Activated T-helper 2 cell treated with anti-CD3 and anti-CD28 coated beads, Interferon-gamma antibody, Interleukin-2, Interleukin-4, amounts not matched to agents 10 μg/mL and 5 μg/mL and 100 μg/mL, durations not matched to agents 14 hours and 24 hours and 36 hours (primary cell): ENCODE measurements around the gene APBA2. TPM values are rescaled to one million over a fixed set of nuclear protein-coding genes. Genes with fewer than 3 reads are reported as not detected.

ENCODE experiments used
- DNase-seq: peaks from one replicate; pipeline ENCODE4 v3.0.0; 2021; ENCODE audit warnings: low spot score
- H3K27ac Mint-ChIP-seq: one replicate; pipeline ENCODE4 v1.8.0; 2021; ENCODE audit warnings: mixed read lengths
- H3K27me3 Mint-ChIP-seq: one replicate; pipeline ENCODE4 v1.8.0; 2021; ENCODE audit warnings: low read depth, mixed read lengths
- H3K36me3 Mint-ChIP-seq: one replicate; pipeline ENCODE4 v1.8.0; 2021; ENCODE audit warnings: low read depth, mixed read lengths
- H3K4me1 Mint-ChIP-seq: one replicate; pipeline ENCODE4 v1.8.0; 2021; ENCODE audit warnings: low read depth, mixed read lengths
- H3K4me3 Mint-ChIP-seq: one replicate; pipeline ENCODE4 v1.8.0; 2021; ENCODE audit warnings: low read depth, mild to moderate bottlenecking, moderate library complexity, mixed read lengths
- H3K9me3 Mint-ChIP-seq: one replicate; pipeline ENCODE4 v1.8.0; 2021; ENCODE audit warnings: mixed read lengths
- intact Hi-C: fragments of 100-400 bp; cut with micrococcal nuclease; formaldehyde crosslinking; loops from one replicate; pipeline ENCODE4 v1.15.1; 2023
- total RNA-seq: library from RNA; stranded (reverse); gene quantifications from 2 replicates; pipeline ENCODE4 v1.2.3, GENCODE V29; 2022

The APBA2 gene
- total RNA-seq, 1 donor from 2014 or later, result 1.2 TPM

- H3K27me3 Mint-ChIP-seq, result peaks cover 15% of the 10 kb centered on the region
- H3K4me3 Mint-ChIP-seq, result no peak overlapping the region
- no peak overlapping the region for H3K27ac Mint-ChIP-seq
- H3K36me3 Mint-ChIP-seq, result no peaks in the 10 kb centered on the region
- DNase-seq, result no peak
- peaks cover 21% of the 10 kb centered on the region for H3K4me1 Mint-ChIP-seq
- intact Hi-C loops, result no loop called here
- H3K9me3 Mint-ChIP-seq, result no peaks in the 10 kb centered on the region
Observed at GRCh38 chr15:28892789-28893610, 7.2 kb downstream of the APBA2 start.

DNA sequence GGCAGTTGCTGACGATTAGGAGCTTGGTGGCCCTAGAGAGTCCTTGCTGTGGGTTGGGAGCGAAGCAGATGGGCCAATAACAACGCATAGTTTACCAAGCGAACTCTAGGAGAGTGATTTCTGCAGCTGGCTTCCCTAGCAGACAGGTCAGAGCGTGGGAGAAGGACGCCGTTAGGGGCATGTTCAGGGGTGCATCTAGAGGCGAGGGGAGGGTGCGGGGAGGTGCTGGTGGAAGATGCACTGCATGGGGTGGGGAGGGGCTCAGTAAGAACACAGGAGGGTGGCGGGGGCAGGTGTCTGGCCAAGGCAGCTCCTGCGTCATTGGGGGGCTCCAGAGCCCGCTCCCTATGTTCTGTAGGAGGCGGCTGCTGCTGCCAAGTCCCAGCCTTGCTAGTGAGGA is 8.9 kb downstream of the APBA2 start:
- Mint-ChIP-seq H3K4me1 (peaks cover 20% of the 10 kb centered on the region), H3K9me3 (no peaks in the 10 kb centered on the region)

GRCh38 chr15:28895146-28895545 is 9.4 kb downstream of the APBA2 start:
- no peak overlapping the region for H3K4me3 Mint-ChIP-seq
- intact Hi-C loops, result no loop called here
- H3K36me3 Mint-ChIP-seq, result no peaks in the 10 kb centered on the region
- peaks cover 14% of the 10 kb centered on the region for H3K4me1 Mint-ChIP-seq
- no peak overlapping the region for H3K27ac Mint-ChIP-seq
- no peaks in the 10 kb centered on the region for H3K9me3 Mint-ChIP-seq
- peaks cover 4% of the 10 kb centered on the region for H3K27me3 Mint-ChIP-seq
- no peak for DNase-seq

More for the DNA sequence above, 8.9 kb downstream of the APBA2 start:
- H3K27me3 Mint-ChIP-seq, result peaks cover 5% of the 10 kb centered on the region
- DNase-seq, result no peak
- no peak overlapping the region for H3K27ac Mint-ChIP-seq
- intact Hi-C loops, result no loop called here
- no peaks in the 10 kb centered on the region for H3K36me3 Mint-ChIP-seq
- H3K4me3 Mint-ChIP-seq, result no peak overlapping the region

DNA sequence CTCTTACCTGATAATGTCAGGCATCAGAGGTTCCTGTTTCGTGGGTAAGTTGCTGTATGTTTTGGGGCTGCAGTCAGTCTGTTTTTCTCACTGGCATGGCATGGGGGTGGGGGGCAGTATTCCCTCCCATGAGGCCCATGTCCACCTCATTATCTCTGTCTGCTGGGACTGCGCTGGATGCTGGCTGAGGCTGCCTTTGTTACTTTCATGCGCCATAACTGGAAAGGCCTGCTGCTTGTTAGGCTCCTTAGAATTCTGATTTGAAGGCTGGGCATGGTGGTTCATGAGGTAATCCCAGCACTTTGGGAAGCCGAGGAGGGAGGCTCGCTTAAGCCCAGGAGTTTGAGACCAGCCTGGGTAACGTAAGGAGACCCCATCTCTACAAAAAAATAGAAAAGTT is 9.8 kb downstream of the APBA2 start:
- Mint-ChIP-seq H3K4me3 (no peak overlapping the region), H3K36me3 (no peaks in the 10 kb centered on the region), H3K27me3 (peaks cover 4% of the 10 kb centered on the region), H3K4me1 (peaks cover 10% of the 10 kb centered on the region), H3K27ac (no peak overlapping the region), H3K9me3 (no peaks in the 10 kb centered on the region)
- no peak for DNase-seq
- intact Hi-C loops, result no loop called here

DNA sequence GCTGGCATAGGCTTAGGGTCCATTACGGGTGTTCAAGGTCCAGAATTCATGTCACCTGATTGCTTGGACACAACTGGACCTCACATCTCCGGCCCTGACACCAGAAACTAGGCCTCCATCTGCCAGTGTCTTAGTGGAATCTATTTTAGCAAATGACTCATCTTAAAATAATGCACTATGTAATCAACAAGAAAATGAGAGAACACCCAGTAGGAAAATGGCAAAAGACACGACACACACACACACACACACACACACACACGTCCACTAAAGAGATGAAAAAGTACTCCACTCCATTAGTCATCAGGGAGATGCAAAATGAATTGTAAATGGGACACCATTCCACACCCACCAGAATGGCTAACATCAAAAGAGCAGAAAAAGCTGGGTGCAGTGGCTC is 11.2 kb downstream of the APBA2 start:
- Mint-ChIP-seq H3K27ac (no peak overlapping the region), H3K4me3 (no peak overlapping the region), H3K27me3 (peaks cover 4% of the 10 kb centered on the region), H3K4me1 (no peaks in the 10 kb centered on the region), H3K9me3 (no peaks in the 10 kb centered on the region), H3K36me3 (no peaks in the 10 kb centered on the region)
- intact Hi-C loops, result no loop called here
- DNase-seq, result no peak

GRCh38 chr15:28897861-28898585 is 12.2 kb downstream of the APBA2 start:
- no peaks in the 10 kb centered on the region for H3K9me3 Mint-ChIP-seq
- H3K4me1 Mint-ChIP-seq, result no peaks in the 10 kb centered on the region
- no peak for DNase-seq
- H3K27me3 Mint-ChIP-seq, result peaks cover 4% of the 10 kb centered on the region
- no peaks in the 10 kb centered on the region for H3K36me3 Mint-ChIP-seq
- H3K4me3 Mint-ChIP-seq, result no peak overlapping the region
- intact Hi-C loops, result no loop called here
- H3K27ac Mint-ChIP-seq, result no peak overlapping the region

DNA sequence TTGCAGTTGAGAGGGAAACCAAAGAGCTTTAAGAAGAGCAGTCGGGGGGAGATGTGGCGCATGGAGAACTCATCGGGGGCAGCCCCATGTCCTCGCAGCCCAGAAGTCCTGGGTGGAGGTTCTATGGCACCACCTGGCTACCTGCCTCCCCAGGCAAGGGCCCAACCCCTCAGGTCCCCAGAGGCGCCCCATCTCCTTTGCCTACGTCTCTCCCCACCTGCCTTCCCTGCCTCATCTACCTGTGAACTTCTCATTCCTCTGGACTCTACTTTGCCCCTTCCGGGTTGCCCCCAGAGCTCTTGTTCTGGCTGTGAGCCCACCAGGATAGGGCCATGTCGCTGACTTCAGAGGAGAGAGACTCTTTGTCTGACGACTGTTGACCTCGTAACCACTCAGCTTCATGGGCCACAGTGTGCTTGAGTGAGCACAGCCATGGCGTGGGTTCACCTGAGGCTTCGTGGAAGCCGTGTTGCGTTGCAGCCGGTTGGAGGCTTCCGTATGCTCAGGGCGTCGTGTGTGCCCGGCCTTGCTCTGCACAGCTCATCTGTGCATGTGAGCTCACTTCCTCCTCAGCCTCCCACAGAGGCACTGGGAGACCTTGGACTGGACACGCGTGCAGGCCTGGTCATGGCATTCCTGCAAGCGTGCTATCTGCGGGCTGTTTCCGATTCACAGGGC is 13.4 kb downstream of the APBA2 start:
- Mint-ChIP-seq H3K27ac (no peak overlapping the region), H3K27me3 (peaks cover 4% of the 10 kb centered on the region), H3K4me1 (no peaks in the 10 kb centered on the region), H3K4me3 (no peak overlapping the region), H3K36me3 (no peaks in the 10 kb centered on the region), H3K9me3 (no peaks in the 10 kb centered on the region)
- DNase-seq, result no peak
- intact Hi-C loops, result no loop called here

- no peak overlapping the region for H3K27ac Mint-ChIP-seq
- no peaks in the 10 kb centered on the region for H3K9me3 Mint-ChIP-seq
- intact Hi-C loops, result no loop called here
- H3K36me3 Mint-ChIP-seq, result no peaks in the 10 kb centered on the region
- H3K27me3 Mint-ChIP-seq, result peaks cover under 1% of the 10 kb centered on the region
- no peak for DNase-seq
- no peak overlapping the region for H3K4me3 Mint-ChIP-seq
- no peaks in the 10 kb centered on the region for H3K4me1 Mint-ChIP-seq
Observed at GRCh38 chr15:28900041-28900891, 14.5 kb downstream of the APBA2 start.

DNA sequence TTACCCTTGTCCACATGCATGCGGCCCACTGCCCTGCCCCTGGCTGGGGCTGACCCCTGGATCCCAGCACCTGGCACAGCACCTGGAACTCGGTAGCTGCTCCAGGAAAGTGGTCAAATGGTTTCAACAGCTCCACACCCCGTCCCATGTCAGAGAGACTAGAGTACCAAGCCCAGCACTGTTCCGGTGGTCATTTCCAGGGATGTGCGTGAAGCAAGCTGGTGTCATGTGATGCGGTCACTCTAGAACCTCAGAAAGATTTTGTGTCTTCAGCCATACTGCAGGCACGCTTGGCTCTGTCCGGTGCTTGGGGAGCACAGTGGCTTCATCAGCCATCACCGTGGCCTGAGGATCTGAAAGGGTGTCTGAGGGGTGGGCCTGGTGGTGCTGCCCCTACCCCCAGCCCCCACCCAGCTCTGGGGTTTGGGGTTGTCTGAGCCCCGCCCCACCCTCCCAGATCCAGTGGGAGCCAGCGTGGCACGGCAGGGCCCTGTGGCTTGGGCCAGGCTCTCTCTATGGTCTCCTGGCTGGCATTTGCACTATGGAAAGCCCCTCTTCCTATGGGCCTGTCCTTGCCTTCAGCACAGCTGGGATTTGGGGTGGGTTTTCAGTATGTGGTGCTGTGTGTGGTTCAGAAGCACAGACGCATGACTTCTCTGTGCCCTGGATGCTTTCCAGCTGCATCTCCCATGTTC is 15.3 kb downstream of the APBA2 start:
- no peak for DNase-seq
- H3K36me3 Mint-ChIP-seq, result no peaks in the 10 kb centered on the region
- H3K27ac Mint-ChIP-seq, result no peak overlapping the region
- intact Hi-C loops, result no loop called here
- peaks cover 4% of the 10 kb centered on the region for H3K27me3 Mint-ChIP-seq
- no peaks in the 10 kb centered on the region for H3K4me1 Mint-ChIP-seq
- no peaks in the 10 kb centered on the region for H3K9me3 Mint-ChIP-seq
- no peak overlapping the region for H3K4me3 Mint-ChIP-seq

DNA sequence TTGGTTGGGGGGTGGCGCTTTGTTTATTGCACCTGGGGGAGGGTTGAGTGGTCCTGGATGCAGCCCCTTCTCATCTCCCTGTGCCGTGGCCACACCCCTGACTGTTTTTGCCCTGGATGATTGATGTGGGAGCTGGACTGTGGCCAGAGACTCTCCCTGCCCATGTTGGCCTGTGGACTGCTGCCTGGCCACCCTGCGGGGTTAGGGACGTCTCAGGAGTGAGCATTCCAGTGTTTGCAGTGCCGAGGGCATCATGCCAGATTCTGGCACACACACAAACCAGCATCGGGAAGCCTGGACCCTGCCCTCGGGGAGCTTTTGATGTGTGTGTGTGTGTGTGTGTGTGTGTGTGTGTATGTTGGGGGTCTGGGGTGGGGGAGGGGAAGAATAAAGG is 15.8 kb downstream of the APBA2 start:
- Mint-ChIP-seq H3K27ac (no peak overlapping the region), H3K4me1 (no peaks in the 10 kb centered on the region), H3K36me3 (no peaks in the 10 kb centered on the region), H3K9me3 (no peaks in the 10 kb centered on the region), H3K4me3 (no peak overlapping the region), H3K27me3 (peaks cover 6% of the 10 kb centered on the region)
- DNase-seq, result no peak
- intact Hi-C loops, result no loop called here

DNA sequence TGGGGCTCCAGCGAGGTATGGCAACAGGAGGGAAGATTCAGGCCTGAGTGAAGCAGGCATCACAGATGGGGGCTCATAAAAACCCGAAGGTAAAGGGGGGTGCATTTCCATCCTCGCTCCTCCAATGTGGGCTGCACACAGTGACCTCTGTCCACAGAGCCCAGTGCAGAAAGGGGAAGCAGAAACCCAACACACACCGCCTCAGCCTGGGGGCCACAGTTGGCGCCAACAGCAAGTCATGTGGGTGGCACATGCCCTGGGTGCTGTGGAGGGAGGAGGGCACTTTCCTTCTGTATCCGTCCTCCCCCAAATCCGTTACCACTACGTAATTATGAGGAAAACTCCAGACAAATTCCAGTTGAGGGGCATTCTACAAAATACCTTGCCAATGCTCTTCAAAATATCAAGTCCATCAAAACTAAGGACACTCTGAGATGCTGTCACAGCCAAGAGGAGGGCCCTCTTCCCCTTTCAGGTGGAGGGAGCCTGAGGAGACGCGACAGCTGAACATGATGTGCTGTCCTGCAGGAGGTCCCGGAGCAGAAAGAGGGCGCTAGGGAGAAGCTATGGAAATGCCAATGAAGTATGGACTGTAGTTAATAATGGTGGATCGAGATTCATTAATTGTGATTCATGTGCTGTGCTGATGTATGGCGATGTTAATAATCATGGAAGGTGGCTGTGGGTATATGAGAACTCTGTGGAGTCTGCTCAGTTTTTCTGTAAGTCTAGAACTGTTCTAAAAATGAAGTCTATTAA is 16.4 kb downstream of the APBA2 start:
- Mint-ChIP-seq H3K9me3 (no peaks in the 10 kb centered on the region), H3K27ac (no peak overlapping the region), H3K4me1 (no peaks in the 10 kb centered on the region), H3K4me3 (no peak overlapping the region), H3K36me3 (no peaks in the 10 kb centered on the region), H3K27me3 (peaks cover 8% of the 10 kb centered on the region)
- DNase-seq, result no peak
- intact Hi-C loops, result no loop called here
